Neural cell (in vitro differentiated cells): Measurements from ENCODE around the gene PSIP1. TPM values are rescaled to one million over a fixed set of nuclear protein-coding genes. Genes with fewer than 3 reads are reported as not detected.

Experiments used
- H2AFZ ChIP-seq: fragments of 200-600, 300-800 bp; sonication (generic), shearing (Covaris generic); 2 replicates; pipeline ENCODE4 v1.6.0; 2014; ENCODE audit warnings: low read depth, mild to moderate bottlenecking, antibody characterized with exemption, low read length, moderate library complexity
- H3F3A ChIP-seq: fragments of 200-600 bp; shearing (Covaris generic); 2 replicates; pipeline ENCODE4 v1.6.1; 2016; ENCODE audit warnings: mild to moderate bottlenecking, moderate library complexity, mixed read lengths, antibody characterized with exemption, low read length; ENCODE audit not compliant: insufficient read depth, poor library complexity, severe bottlenecking
- H3K27ac ChIP-seq: fragments of 200-600, 300-800 bp; sonication (generic), shearing (Covaris generic); 2 replicates; pipeline ENCODE4 v1.5.1; 2014; ENCODE audit warnings: mild to moderate bottlenecking, low read length, moderate library complexity
- H3K27me3 ChIP-seq: fragments of 300-800, 200-600 bp; sonication (generic), shearing (Covaris generic); 2 replicates; pipeline ENCODE4 v1.6.0; 2014; ENCODE audit warnings: mild to moderate bottlenecking, low read depth, low read length, moderate library complexity; ENCODE audit not compliant: insufficient read depth
- H3K36me3 ChIP-seq: fragments of 300-800, 200-600 bp; sonication (generic), shearing (Covaris generic); 2 replicates; pipeline ENCODE4 v1.5.1; 2014; ENCODE audit warnings: mild to moderate bottlenecking, antibody characterized with exemption, low read length, moderate library complexity; ENCODE audit not compliant: insufficient read depth
- H3K4me2 ChIP-seq: fragments of 300-800, 200-600 bp; sonication (generic), shearing (Covaris generic); 2 replicates; pipeline ENCODE4 v1.6.0; 2014; ENCODE audit warnings: mild to moderate bottlenecking, low read length
- H3K4me3 ChIP-seq: fragments of 300-800, 200-600 bp; sonication (generic), shearing (Covaris generic); 2 replicates; pipeline ENCODE4 v1.5.1; 2014; ENCODE audit warnings: mild to moderate bottlenecking, low read length, moderate library complexity
- H3K79me2 ChIP-seq: fragments of 200-600 bp; shearing (Covaris generic); replicated peaks from 2 replicates; pipeline ENCODE4 v1.6.0; 2014; ENCODE audit warnings: mild to moderate bottlenecking, low read length, moderate library complexity; ENCODE audit not compliant: insufficient read depth
- H3K9ac ChIP-seq: fragments of 300-800, 200-600 bp; sonication (generic), shearing (Covaris generic); 2 replicates; pipeline ENCODE4 v1.6.1; 2016; ENCODE audit warnings: mild to moderate bottlenecking, low read length, mixed read lengths
- H3K9me2 ChIP-seq: fragments of 200-600 bp; shearing (Covaris generic); 2 replicates; pipeline ENCODE4 v1.6.1; 2016; ENCODE audit warnings: mild to moderate bottlenecking, low read length, mixed read lengths; ENCODE audit not compliant: insufficient read depth
- H3K9me3 ChIP-seq: fragments of 200-600, 300-800 bp; sonication (generic), shearing (Covaris generic); 2 replicates; pipeline ENCODE4 v1.6.1; 2016; ENCODE audit warnings: mild to moderate bottlenecking, mixed run types, low read length, moderate library complexity, mixed read lengths
- H4K20me1 ChIP-seq: fragments of 200-600 bp; shearing (Covaris generic); 2 replicates; pipeline ENCODE4 v1.6.1; 2016; ENCODE audit warnings: mild to moderate bottlenecking, mixed run types; ENCODE audit not compliant: insufficient read depth
- CTCF ChIP-seq: fragments of 450-650 bp; IDR thresholded peaks from 2 replicates; pipeline ENCODE4 v1.5.1; 2014; ENCODE audit warnings: antibody characterized with exemption, mild to moderate bottlenecking, moderate library complexity; ENCODE audit not compliant: poor library complexity, severe bottlenecking
- EP300 ChIP-seq: fragments of 450-650 bp; conservative IDR thresholded peaks from 2 replicates; pipeline ENCODE4 v1.6.1; 2014; ENCODE audit warnings: antibody characterized with exemption, mild to moderate bottlenecking, moderate library complexity; ENCODE audit not compliant: poor library complexity, severe bottlenecking
- EZH2 ChIP-seq: fragments of 200-600, 300-800 bp; shearing (Covaris generic), sonication (generic); IDR thresholded peaks from 2 replicates; pipeline ENCODE4 v1.6.1; 2014; ENCODE audit warnings: antibody characterized with exemption, low read length, borderline replicate concordance, mild to moderate bottlenecking; ENCODE audit not compliant: insufficient read depth, poor library complexity, severe bottlenecking
- MXI1 ChIP-seq: fragments of 450-650 bp; conservative IDR thresholded peaks from 2 replicates; pipeline ENCODE4 v1.6.1; 2014; ENCODE audit warnings: antibody characterized with exemption, mild to moderate bottlenecking; ENCODE audit not compliant: poor library complexity, severe bottlenecking
- POLR2AphosphoS5 ChIP-seq: IDR thresholded peaks from 2 replicates; pipeline ENCODE4 v1.6.1; 2012
- RAD21 ChIP-seq: fragments of 450-650 bp; conservative IDR thresholded peaks from 2 replicates; pipeline ENCODE4 v1.6.1; 2014; ENCODE audit warnings: antibody characterized with exemption, mild to moderate bottlenecking, moderate library complexity
- REST ChIP-seq: IDR thresholded peaks from 2 replicates; pipeline ENCODE4 v1.6.1; 2012; ENCODE audit warnings: borderline replicate concordance
- SMC3 ChIP-seq: fragments of 450-650 bp; conservative IDR thresholded peaks from 2 replicates; pipeline ENCODE4 v1.6.1; 2014; ENCODE audit warnings: antibody characterized with exemption, mild to moderate bottlenecking, moderate library complexity; ENCODE audit not compliant: poor library complexity
- TAF1 ChIP-seq: IDR thresholded peaks from 2 replicates; pipeline ENCODE4 v1.6.1; 2012; ENCODE audit warnings: low read depth
- polyA plus RNA-seq: library from polyadenylated mRNA; depleted of rRNA; stranded (reverse); fragments of >200 nt; gene quantifications from 2 replicates; pipeline ENCODE4 v1.2.3, GENCODE V29; 2014

PSIP1 gene
- polyA plus RNA-seq, 1 donor from 2014 or later = 339 TPM

GRCh38 chr9:15521254-15521653, 10.5 kb upstream of the PSIP1 start:
- Histone ChIP-seq H2AFZ (no peak overlapping the region), H3K79me2 (no peaks in the 10 kb centered on the region), H3K9ac (no peak overlapping the region), H4K20me1 (no peaks in the 10 kb centered on the region), H3F3A (no peaks in the 10 kb centered on the region), H3K27me3 (no peaks in the 10 kb centered on the region), H3K9me2 (no peaks in the 10 kb centered on the region), H3K27ac (no peak overlapping the region), H3K9me3 (no peaks in the 10 kb centered on the region), H3K4me2 (no peak overlapping the region), H3K36me3 (no peaks in the 10 kb centered on the region), H3K4me3 (no peak overlapping the region)
- no peak for TF ChIP-seq EZH2
- TF ChIP-seq CTCF = no peak
- no peak for TF ChIP-seq SMC3
- TF ChIP-seq TAF1 = no peak
- TF ChIP-seq EP300 = no peak
- TF ChIP-seq RAD21 = no peak
- TF ChIP-seq MXI1 = no peak
- TF ChIP-seq REST = no peak
- no peak for TF ChIP-seq POLR2AphosphoS5

GRCh38 chr9:15519831-15520230, 9.1 kb upstream of the PSIP1 start:
- H3K79me2 ChIP-seq = no peaks in the 10 kb centered on the region
- H3K9me2 ChIP-seq = no peaks in the 10 kb centered on the region
- H3K4me2 ChIP-seq = no peak overlapping the region
- H2AFZ ChIP-seq = no peak overlapping the region
- H3K27me3 ChIP-seq = no peaks in the 10 kb centered on the region
- no peak overlapping the region for H3K9ac ChIP-seq
- H3K27ac ChIP-seq = no peak overlapping the region
- no peaks in the 10 kb centered on the region for H3K9me3 ChIP-seq
- TF ChIP-seq RAD21 = no peak
- no peak for TF ChIP-seq EP300
- no peak for TF ChIP-seq SMC3
- no peak for TF ChIP-seq POLR2AphosphoS5
- TF ChIP-seq TAF1 = no peak
- TF ChIP-seq MXI1 = no peak
- no peak for TF ChIP-seq CTCF
- TF ChIP-seq EZH2 = no peak
- no peak for TF ChIP-seq REST
- no peaks in the 10 kb centered on the region for H3K36me3 ChIP-seq
- no peaks in the 10 kb centered on the region for H3F3A ChIP-seq
- H4K20me1 ChIP-seq = no peaks in the 10 kb centered on the region
- H3K4me3 ChIP-seq = no peak overlapping the region
